GM18498 (cell line): ENCODE results near the gene MAP3K1.

Experiments
- ATAC-seq: cut with Tn5 transposase; IDR thresholded peaks from one replicate; pipeline ENCODE4 v1.9.1; 2021; ENCODE audit warnings: mild to moderate bottlenecking, moderate library complexity; ENCODE audit not compliant: unreplicated experiment

Gene MAP3K1

GRCh38 chr5:56845277-56845676, 29.9 kb downstream of the MAP3K1 start:
- no peak for ATAC-seq

- ATAC-seq, result no peak
These were observed 30.6 kb downstream of the MAP3K1 start for GRCh38 chr5:56845904-56846480.

GRCh38 chr5:56848206-56848605, 32.9 kb downstream of the MAP3K1 start:
- ATAC-seq, result no peak

- no peak for ATAC-seq
These were observed 34.3 kb downstream of the MAP3K1 start for GRCh38 chr5:56849671-56850070.

- no peak for ATAC-seq
These were observed 35.1 kb downstream of the MAP3K1 start for GRCh38 chr5:56850423-56850822.

- no peak for ATAC-seq
These were observed 36.1 kb downstream of the MAP3K1 start for GRCh38 chr5:56851258-56851941.

- ATAC-seq, result no peak
These were observed 37.1 kb downstream of the MAP3K1 start for GRCh38 chr5:56852228-56853000.

- ATAC-seq, result no peak
These were observed 38.3 kb downstream of the MAP3K1 start for GRCh38 chr5:56853698-56854097.

GRCh38 chr5:56854920-56855319, 39.6 kb downstream of the MAP3K1 start:
- no peak for ATAC-seq

- no peak for ATAC-seq
These were observed 41.3 kb downstream of the MAP3K1 start for GRCh38 chr5:56856541-56857178.

GRCh38 chr5:56858777-56859442, 43.6 kb downstream of the MAP3K1 start:
- ATAC-seq, result no peak

- ATAC-seq, result no peak
These were observed 46.6 kb downstream of the MAP3K1 start for GRCh38 chr5:56861893-56862485.

GRCh38 chr5:56862909-56863308, 47.6 kb downstream of the MAP3K1 start:
- ATAC-seq, result no peak

- no peak for ATAC-seq
These were observed 56.4 kb downstream of the MAP3K1 start for GRCh38 chr5:56871777-56872176.

- no peak for ATAC-seq
These were observed 57.7 kb downstream of the MAP3K1 start for GRCh38 chr5:56873056-56873455.

GRCh38 chr5:56876327-56876726, 61.0 kb downstream of the MAP3K1 start:
- ATAC-seq, result no peak

- ATAC-seq, result no peak
These were observed 66.2 kb downstream of the MAP3K1 start for GRCh38 chr5:56881571-56881970.

- ATAC-seq, result no peak
These were observed 78.1 kb downstream of the MAP3K1 start for GRCh38 chr5:56893251-56893951.

- no peak for ATAC-seq
These were observed 81.4 kb downstream of the MAP3K1 start for GRCh38 chr5:56896763-56897162.

GRCh38 chr5:56898213-56898612, 82.9 kb downstream of the MAP3K1 start:
- ATAC-seq, result no peak
